Neural cell (in vitro differentiated cells): ENCODE results near the gene ACVR1B. TPM values are rescaled to one million over a fixed set of nuclear protein-coding genes. Genes with fewer than 3 reads are reported as not detected.

Source experiments
- H2AFZ ChIP-seq: fragments of 200-600, 300-800 bp; sonication (generic), shearing (Covaris generic); 2 replicates; pipeline ENCODE4 v1.6.0; 2014; ENCODE audit warnings: low read depth, mild to moderate bottlenecking, antibody characterized with exemption, low read length, moderate library complexity
- H3F3A ChIP-seq: fragments of 200-600 bp; shearing (Covaris generic); 2 replicates; pipeline ENCODE4 v1.6.1; 2016; ENCODE audit warnings: mild to moderate bottlenecking, moderate library complexity, mixed read lengths, antibody characterized with exemption, low read length; ENCODE audit not compliant: insufficient read depth, poor library complexity, severe bottlenecking
- H3K27ac ChIP-seq: fragments of 200-600, 300-800 bp; sonication (generic), shearing (Covaris generic); 2 replicates; pipeline ENCODE4 v1.5.1; 2014; ENCODE audit warnings: mild to moderate bottlenecking, low read length, moderate library complexity
- H3K27me3 ChIP-seq: fragments of 300-800, 200-600 bp; sonication (generic), shearing (Covaris generic); 2 replicates; pipeline ENCODE4 v1.6.0; 2014; ENCODE audit warnings: mild to moderate bottlenecking, low read depth, low read length, moderate library complexity; ENCODE audit not compliant: insufficient read depth
- H3K36me3 ChIP-seq: fragments of 300-800, 200-600 bp; sonication (generic), shearing (Covaris generic); 2 replicates; pipeline ENCODE4 v1.5.1; 2014; ENCODE audit warnings: mild to moderate bottlenecking, antibody characterized with exemption, low read length, moderate library complexity; ENCODE audit not compliant: insufficient read depth
- H3K4me2 ChIP-seq: fragments of 300-800, 200-600 bp; sonication (generic), shearing (Covaris generic); 2 replicates; pipeline ENCODE4 v1.6.0; 2014; ENCODE audit warnings: mild to moderate bottlenecking, low read length
- H3K4me3 ChIP-seq: fragments of 300-800, 200-600 bp; sonication (generic), shearing (Covaris generic); 2 replicates; pipeline ENCODE4 v1.5.1; 2014; ENCODE audit warnings: mild to moderate bottlenecking, low read length, moderate library complexity
- H3K79me2 ChIP-seq: fragments of 200-600 bp; shearing (Covaris generic); replicated peaks from 2 replicates; pipeline ENCODE4 v1.6.0; 2014; ENCODE audit warnings: mild to moderate bottlenecking, low read length, moderate library complexity; ENCODE audit not compliant: insufficient read depth
- H3K9ac ChIP-seq: fragments of 300-800, 200-600 bp; sonication (generic), shearing (Covaris generic); 2 replicates; pipeline ENCODE4 v1.6.1; 2016; ENCODE audit warnings: mild to moderate bottlenecking, low read length, mixed read lengths
- H3K9me2 ChIP-seq: fragments of 200-600 bp; shearing (Covaris generic); 2 replicates; pipeline ENCODE4 v1.6.1; 2016; ENCODE audit warnings: mild to moderate bottlenecking, low read length, mixed read lengths; ENCODE audit not compliant: insufficient read depth
- H3K9me3 ChIP-seq: fragments of 200-600, 300-800 bp; sonication (generic), shearing (Covaris generic); 2 replicates; pipeline ENCODE4 v1.6.1; 2016; ENCODE audit warnings: mild to moderate bottlenecking, mixed run types, low read length, moderate library complexity, mixed read lengths
- H4K20me1 ChIP-seq: fragments of 200-600 bp; shearing (Covaris generic); 2 replicates; pipeline ENCODE4 v1.6.1; 2016; ENCODE audit warnings: mild to moderate bottlenecking, mixed run types; ENCODE audit not compliant: insufficient read depth
- EP300 ChIP-seq: fragments of 450-650 bp; conservative IDR thresholded peaks from 2 replicates; pipeline ENCODE4 v1.6.1; 2014; ENCODE audit warnings: antibody characterized with exemption, mild to moderate bottlenecking, moderate library complexity; ENCODE audit not compliant: poor library complexity, severe bottlenecking
- EZH2 ChIP-seq: fragments of 200-600, 300-800 bp; shearing (Covaris generic), sonication (generic); IDR thresholded peaks from 2 replicates; pipeline ENCODE4 v1.6.1; 2014; ENCODE audit warnings: antibody characterized with exemption, low read length, borderline replicate concordance, mild to moderate bottlenecking; ENCODE audit not compliant: insufficient read depth, poor library complexity, severe bottlenecking
- MXI1 ChIP-seq: fragments of 450-650 bp; conservative IDR thresholded peaks from 2 replicates; pipeline ENCODE4 v1.6.1; 2014; ENCODE audit warnings: antibody characterized with exemption, mild to moderate bottlenecking; ENCODE audit not compliant: poor library complexity, severe bottlenecking
- POLR2AphosphoS5 ChIP-seq: IDR thresholded peaks from 2 replicates; pipeline ENCODE4 v1.6.1; 2012
- RAD21 ChIP-seq: fragments of 450-650 bp; conservative IDR thresholded peaks from 2 replicates; pipeline ENCODE4 v1.6.1; 2014; ENCODE audit warnings: antibody characterized with exemption, mild to moderate bottlenecking, moderate library complexity
- REST ChIP-seq: IDR thresholded peaks from 2 replicates; pipeline ENCODE4 v1.6.1; 2012; ENCODE audit warnings: borderline replicate concordance
- SMC3 ChIP-seq: fragments of 450-650 bp; conservative IDR thresholded peaks from 2 replicates; pipeline ENCODE4 v1.6.1; 2014; ENCODE audit warnings: antibody characterized with exemption, mild to moderate bottlenecking, moderate library complexity; ENCODE audit not compliant: poor library complexity
- TAF1 ChIP-seq: IDR thresholded peaks from 2 replicates; pipeline ENCODE4 v1.6.1; 2012; ENCODE audit warnings: low read depth
- polyA plus RNA-seq: library from polyadenylated mRNA; depleted of rRNA; stranded (reverse); fragments of >200 nt; gene quantifications from 2 replicates; pipeline ENCODE4 v1.2.3, GENCODE V29; 2014
- TF ChIP-seq, protein P1 (sequence below): fragments of 450-650 bp; IDR thresholded peaks from 2 replicates; pipeline ENCODE4 v1.5.1; 2014; ENCODE audit warnings: antibody characterized with exemption, mild to moderate bottlenecking, moderate library complexity; ENCODE audit not compliant: poor library complexity, severe bottlenecking

The ACVR1B gene
- polyA plus RNA-seq, 1 donor from 2014 or later, result 47.2 TPM

GRCh38 chr12:52015532-52016041 is 64.1 kb downstream of the ACVR1B start:
- no peak overlapping the region for H3K27ac ChIP-seq
- H3K4me2 ChIP-seq, result no peak overlapping the region

DNA sequence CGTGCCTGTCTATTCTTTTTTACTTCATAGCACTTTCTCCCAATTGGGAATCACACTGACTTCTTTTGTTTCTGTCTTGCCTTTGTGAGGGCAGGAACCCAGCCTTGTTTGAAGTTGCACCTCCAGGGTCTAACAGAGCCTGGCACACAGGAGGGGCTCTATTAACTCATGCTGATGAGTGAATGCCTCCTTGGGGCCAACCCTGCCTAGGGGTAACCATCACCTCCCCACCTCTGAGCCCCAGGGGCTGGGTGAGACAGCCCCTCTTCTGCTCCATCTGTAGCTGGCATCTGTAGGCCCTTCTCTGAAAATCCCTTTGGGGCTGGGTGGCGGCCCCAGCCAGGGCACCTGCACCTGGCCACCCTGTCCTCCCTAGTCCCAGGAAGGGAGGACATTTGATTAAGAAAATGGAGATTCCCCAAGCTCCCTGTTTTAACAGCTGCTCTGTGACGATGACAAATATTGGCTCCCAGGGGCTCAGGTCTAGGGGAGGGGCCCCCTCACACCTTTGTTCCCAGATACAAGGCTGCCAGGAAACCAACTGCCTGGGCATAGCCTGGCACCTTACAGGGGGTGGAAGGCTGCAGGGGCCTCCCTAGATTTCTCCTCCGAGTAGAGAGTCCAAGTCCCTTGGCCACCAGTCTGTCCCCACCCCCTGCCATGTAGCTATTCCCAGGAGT is 67.1 kb downstream of the ACVR1B start:
- Histone ChIP-seq H3K9ac (no peak overlapping the region), H3K4me3 (no peak overlapping the region), H3K9me2 (no peaks in the 10 kb centered on the region), H3K27ac (no peak overlapping the region), H3K79me2 (no peaks in the 10 kb centered on the region), H4K20me1 (no peaks in the 10 kb centered on the region), H3K9me3 (no peaks in the 10 kb centered on the region), H2AFZ (no peak overlapping the region), H3K36me3 (no peaks in the 10 kb centered on the region), H3K4me2 (no peak overlapping the region), H3F3A (no peaks in the 10 kb centered on the region), H3K27me3 (peaks cover 13% of the 10 kb centered on the region)
- no peak for TF ChIP-seq POLR2AphosphoS5
- TF ChIP-seq EZH2, result no peak
- no peak for TF ChIP-seq RAD21
- TF ChIP-seq, protein P1, sequence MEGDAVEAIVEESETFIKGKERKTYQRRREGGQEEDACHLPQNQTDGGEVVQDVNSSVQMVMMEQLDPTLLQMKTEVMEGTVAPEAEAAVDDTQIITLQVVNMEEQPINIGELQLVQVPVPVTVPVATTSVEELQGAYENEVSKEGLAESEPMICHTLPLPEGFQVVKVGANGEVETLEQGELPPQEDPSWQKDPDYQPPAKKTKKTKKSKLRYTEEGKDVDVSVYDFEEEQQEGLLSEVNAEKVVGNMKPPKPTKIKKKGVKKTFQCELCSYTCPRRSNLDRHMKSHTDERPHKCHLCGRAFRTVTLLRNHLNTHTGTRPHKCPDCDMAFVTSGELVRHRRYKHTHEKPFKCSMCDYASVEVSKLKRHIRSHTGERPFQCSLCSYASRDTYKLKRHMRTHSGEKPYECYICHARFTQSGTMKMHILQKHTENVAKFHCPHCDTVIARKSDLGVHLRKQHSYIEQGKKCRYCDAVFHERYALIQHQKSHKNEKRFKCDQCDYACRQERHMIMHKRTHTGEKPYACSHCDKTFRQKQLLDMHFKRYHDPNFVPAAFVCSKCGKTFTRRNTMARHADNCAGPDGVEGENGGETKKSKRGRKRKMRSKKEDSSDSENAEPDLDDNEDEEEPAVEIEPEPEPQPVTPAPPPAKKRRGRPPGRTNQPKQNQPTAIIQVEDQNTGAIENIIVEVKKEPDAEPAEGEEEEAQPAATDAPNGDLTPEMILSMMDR, result no peak
- TF ChIP-seq MXI1, result no peak
- no peak for TF ChIP-seq EP300
- TF ChIP-seq TAF1, result no peak

More at GRCh38 chr12:52015532-52016041, 64.1 kb downstream of the ACVR1B start:
- H3K9me2 ChIP-seq, result no peaks in the 10 kb centered on the region
- H3K9ac ChIP-seq, result no peak overlapping the region
- no peak overlapping the region for H3K4me3 ChIP-seq
- H3K9me3 ChIP-seq, result no peaks in the 10 kb centered on the region
- H3K27me3 ChIP-seq, result no peaks in the 10 kb centered on the region
- H3K36me3 ChIP-seq, result no peaks in the 10 kb centered on the region
- no peaks in the 10 kb centered on the region for H4K20me1 ChIP-seq
- H3K79me2 ChIP-seq, result no peaks in the 10 kb centered on the region
- H3F3A ChIP-seq, result no peaks in the 10 kb centered on the region
- TF ChIP-seq REST, result no peak
- no peak for TF ChIP-seq POLR2AphosphoS5
- no peak for TF ChIP-seq EP300
- no peak for TF ChIP-seq SMC3
- TF ChIP-seq TAF1, result no peak
- TF ChIP-seq EZH2, result no peak
- no peak overlapping the region for H2AFZ ChIP-seq
